ENCODE data around the gene TMC6.

The TMC6 gene

GRCh38 chr17:78105551-78105950, 23.0 kb downstream of the TMC6 start:
- TF ChIP-seq, protein P1, sequence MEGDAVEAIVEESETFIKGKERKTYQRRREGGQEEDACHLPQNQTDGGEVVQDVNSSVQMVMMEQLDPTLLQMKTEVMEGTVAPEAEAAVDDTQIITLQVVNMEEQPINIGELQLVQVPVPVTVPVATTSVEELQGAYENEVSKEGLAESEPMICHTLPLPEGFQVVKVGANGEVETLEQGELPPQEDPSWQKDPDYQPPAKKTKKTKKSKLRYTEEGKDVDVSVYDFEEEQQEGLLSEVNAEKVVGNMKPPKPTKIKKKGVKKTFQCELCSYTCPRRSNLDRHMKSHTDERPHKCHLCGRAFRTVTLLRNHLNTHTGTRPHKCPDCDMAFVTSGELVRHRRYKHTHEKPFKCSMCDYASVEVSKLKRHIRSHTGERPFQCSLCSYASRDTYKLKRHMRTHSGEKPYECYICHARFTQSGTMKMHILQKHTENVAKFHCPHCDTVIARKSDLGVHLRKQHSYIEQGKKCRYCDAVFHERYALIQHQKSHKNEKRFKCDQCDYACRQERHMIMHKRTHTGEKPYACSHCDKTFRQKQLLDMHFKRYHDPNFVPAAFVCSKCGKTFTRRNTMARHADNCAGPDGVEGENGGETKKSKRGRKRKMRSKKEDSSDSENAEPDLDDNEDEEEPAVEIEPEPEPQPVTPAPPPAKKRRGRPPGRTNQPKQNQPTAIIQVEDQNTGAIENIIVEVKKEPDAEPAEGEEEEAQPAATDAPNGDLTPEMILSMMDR (IDR thresholded peaks at IDR 0.05; ENCODE audit: low read depth, low read length), result no peak

DNA sequence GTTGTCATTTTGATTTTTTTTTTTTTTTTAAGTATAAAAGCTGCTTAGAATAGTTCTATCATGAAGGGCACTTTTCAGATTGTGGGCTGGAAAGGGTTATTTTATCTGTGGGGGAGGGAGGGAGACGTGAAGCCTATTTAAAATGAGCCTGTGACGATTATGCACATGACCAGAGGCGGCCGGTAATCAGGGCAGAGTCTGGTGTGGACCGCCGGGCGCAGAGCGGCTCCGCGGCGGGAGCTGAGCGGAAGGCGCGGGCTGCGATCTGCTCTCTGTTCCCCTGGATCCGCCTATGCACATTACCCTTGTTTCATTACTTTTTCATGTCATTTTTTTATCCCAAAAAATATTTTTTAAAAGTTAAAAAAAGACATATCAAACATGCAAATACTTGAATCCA, 23.5 kb downstream of the TMC6 start:
- in situ Hi-C loops (cut with HindIII; ENCODE audit: low sequenced_read_pairs), result no loop called here
- TF ChIP-seq, protein P1 (IDR thresholded peaks at IDR 0.05; ENCODE audit: low read depth, low read length), result no peak
- no peak for DNase-seq (ENCODE audit: low read depth, low spot score)
- no peak overlapping the region for H3K4me3 ChIP-seq (ENCODE audit: low read depth, low read length)

More at GRCh38 chr17:78105551-78105950, 23.0 kb downstream of the TMC6 start:
- in situ Hi-C loops (cut with HindIII; ENCODE audit: low sequenced_read_pairs), result no loop called here
- no peak overlapping the region for H3K4me3 ChIP-seq (ENCODE audit: low read depth, low read length)
- DNase-seq (ENCODE audit: low read depth, low spot score), result no peak

DNA sequence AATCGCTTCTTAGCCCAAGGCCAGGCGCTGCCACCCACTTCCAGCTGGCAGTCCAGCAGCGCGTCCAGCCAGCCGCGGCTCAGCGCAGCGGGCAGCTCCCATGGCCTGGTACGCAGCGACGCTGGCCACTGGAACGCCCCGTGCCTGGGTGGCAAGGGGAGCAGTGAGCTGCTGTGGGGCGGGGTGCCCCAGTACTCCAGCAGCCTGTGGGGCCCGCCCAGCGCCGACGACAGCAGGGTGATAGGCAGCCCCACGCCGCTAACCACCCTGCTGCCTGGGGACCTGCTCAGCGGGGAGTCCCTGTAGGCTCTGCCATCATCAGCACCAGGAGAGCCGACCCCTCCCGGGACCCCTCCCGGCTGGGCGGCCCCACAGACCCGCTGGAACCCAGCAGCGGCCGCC, 24.0 kb downstream of the TMC6 start:
- in situ Hi-C loops (cut with HindIII; ENCODE audit: low sequenced_read_pairs), result no loop called here
- DNase-seq (ENCODE audit: low read depth, low spot score), result no peak
- no peak overlapping the region for H3K4me3 ChIP-seq (ENCODE audit: low read depth, low read length)
- TF ChIP-seq, protein P1 (IDR thresholded peaks at IDR 0.05; ENCODE audit: low read depth, low read length), result no peak

DNA sequence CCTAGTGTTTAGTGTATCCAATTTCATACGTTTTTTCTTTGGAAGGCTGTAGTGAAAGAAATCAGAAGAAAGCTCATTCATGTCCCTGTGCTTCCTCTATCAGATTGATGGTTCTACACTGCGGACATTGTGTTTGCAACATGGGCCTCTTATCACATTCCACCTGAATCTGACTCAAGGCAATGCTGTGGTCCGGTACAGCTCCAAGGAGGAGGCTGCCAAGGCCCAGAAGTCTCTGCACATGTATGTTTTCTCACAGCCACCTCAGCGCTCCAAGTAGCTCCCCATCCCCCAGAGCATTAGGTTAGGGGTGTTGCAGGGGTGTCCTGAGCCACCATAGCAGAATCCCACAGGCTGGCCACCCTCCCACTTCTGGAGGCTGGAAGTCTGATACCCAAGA, 25.2 kb downstream of the TMC6 start:
- in situ Hi-C loops (cut with HindIII; ENCODE audit: low sequenced_read_pairs), result no loop called here
- TF ChIP-seq, protein P1 (IDR thresholded peaks at IDR 0.05; ENCODE audit: low read depth, low read length), result no peak
- no peak overlapping the region for H3K4me3 ChIP-seq (ENCODE audit: low read depth, low read length)
- DNase-seq (ENCODE audit: low read depth, low spot score), result no peak

- no peak overlapping the region for H3K4me3 ChIP-seq (ENCODE audit: low read depth, low read length)
- TF ChIP-seq, protein P1 (IDR thresholded peaks at IDR 0.05; ENCODE audit: low read depth, low read length), result no peak
- in situ Hi-C loops (cut with HindIII; ENCODE audit: low sequenced_read_pairs), result no loop called here
- DNase-seq (ENCODE audit: low read depth, low spot score), result no peak
Measured at GRCh38 chr17:78101542-78101941, 27.0 kb downstream of the TMC6 start.

DNA sequence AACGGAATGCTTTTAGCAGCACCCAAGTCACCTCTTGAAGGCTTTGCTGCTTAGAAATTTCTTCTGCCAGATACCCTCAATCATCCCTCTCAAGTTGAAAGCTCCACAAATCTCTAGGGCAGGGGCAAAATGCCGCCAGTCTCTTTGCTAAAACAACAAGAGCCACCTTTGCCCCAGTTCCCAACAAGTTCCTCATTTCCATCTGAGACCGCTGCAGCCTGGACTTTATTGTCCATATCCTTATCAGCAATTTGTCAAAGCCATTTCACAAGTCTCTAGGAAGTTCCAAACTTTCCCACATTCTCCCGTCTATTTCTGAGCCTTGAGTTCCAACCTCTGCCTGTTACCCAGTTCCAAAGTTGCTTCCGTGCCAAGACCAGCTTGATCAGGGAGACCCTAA, 27.4 kb downstream of the TMC6 start:
- in situ Hi-C loops (cut with HindIII; ENCODE audit: low sequenced_read_pairs), result no loop called here
- DNase-seq (ENCODE audit: low read depth, low spot score), result no peak
- TF ChIP-seq, protein P1 (IDR thresholded peaks at IDR 0.05; ENCODE audit: low read depth, low read length), result no peak
- H3K4me3 ChIP-seq (ENCODE audit: low read depth, low read length), result no peak overlapping the region

GRCh38 chr17:78096093-78096492, 32.5 kb downstream of the TMC6 start:
- TF ChIP-seq, protein P1 (IDR thresholded peaks at IDR 0.05; ENCODE audit: low read depth, low read length), result no peak
- in situ Hi-C loops (cut with HindIII; ENCODE audit: low sequenced_read_pairs), result no loop called here
- no peak for DNase-seq (ENCODE audit: low read depth, low spot score)
- H3K4me3 ChIP-seq (ENCODE audit: low read depth, low read length), result no peak overlapping the region
